Stimulated activated naive CD8-positive, alpha-beta T cell treated with anti-CD3 and anti-CD28 coated beads, Interleukin-15, amount 100 ng/mL, for 72 hours (primary cell): Measurements from ENCODE around the gene XRCC2.

Experiments used
- ATAC-seq: fragments of 150-1000 bp; cut with Tn5 transposase; 2 replicates; pipeline ENCODE4 v1.10.0; 2021; ENCODE audit warnings: mild to moderate bottlenecking, moderate library complexity
- DNase-seq, 2 donors: peaks; one replicate each; pipeline ENCODE4 v3.0.0; 2021 to 2022
- H3K27ac Mint-ChIP-seq, 2 donors: one replicate each; pipeline ENCODE4 v1.8.0; 2022; ENCODE audit warnings: mild to moderate bottlenecking in 2 of 2, mixed read lengths in 2 of 2, moderate library complexity in 2 of 2
- H3K27me3 Mint-ChIP-seq: one replicate; pipeline ENCODE4 v1.8.0; 2022; ENCODE audit warnings: mixed read lengths
- H3K4me1 Mint-ChIP-seq: one replicate; pipeline ENCODE4 v1.8.0; 2022; ENCODE audit warnings: mild to moderate bottlenecking, mixed read lengths
- H3K4me3 Mint-ChIP-seq, 2 donors: one replicate each; pipeline ENCODE4 v1.8.0; 2022; ENCODE audit warnings: mild to moderate bottlenecking in 2 of 2, mixed read lengths in 2 of 2, moderate library complexity in 1 of 2
- H3K9me3 Mint-ChIP-seq, 2 donors: one replicate each; pipeline ENCODE4 v1.8.0; 2022; ENCODE audit warnings: mixed read lengths in 2 of 2

The XRCC2 gene

DNA sequence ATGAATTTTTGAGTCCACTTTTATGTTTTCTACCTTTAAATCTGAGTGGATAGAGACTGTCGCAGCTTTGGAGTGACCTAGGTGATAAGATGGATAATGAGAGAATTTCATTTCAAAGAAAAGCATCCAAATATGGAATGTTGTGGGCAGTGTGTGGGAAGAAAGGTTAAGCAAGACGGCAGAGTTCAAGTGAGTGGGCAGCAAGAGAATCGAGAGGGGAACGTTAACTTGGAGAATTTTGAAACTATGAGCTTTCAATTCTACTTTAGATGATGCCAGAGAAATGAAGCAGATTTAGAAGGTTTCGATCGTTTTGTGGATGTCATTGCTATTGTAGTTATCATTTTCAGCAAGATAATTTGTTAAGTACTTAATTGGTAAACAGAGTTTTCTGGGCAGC, 73.0 kb downstream of the XRCC2 start:
- no peak for DNase-seq
- ATAC-seq = no peak
- no peaks in the 10 kb centered on the region for H3K27me3 Mint-ChIP-seq
- no peaks in the 10 kb centered on the region for H3K4me1 Mint-ChIP-seq
- H3K9me3 Mint-ChIP-seq = no peaks in the 10 kb centered on the region
- no peak overlapping the region for H3K4me3 Mint-ChIP-seq
- H3K27ac Mint-ChIP-seq = no peak overlapping the region

DNA sequence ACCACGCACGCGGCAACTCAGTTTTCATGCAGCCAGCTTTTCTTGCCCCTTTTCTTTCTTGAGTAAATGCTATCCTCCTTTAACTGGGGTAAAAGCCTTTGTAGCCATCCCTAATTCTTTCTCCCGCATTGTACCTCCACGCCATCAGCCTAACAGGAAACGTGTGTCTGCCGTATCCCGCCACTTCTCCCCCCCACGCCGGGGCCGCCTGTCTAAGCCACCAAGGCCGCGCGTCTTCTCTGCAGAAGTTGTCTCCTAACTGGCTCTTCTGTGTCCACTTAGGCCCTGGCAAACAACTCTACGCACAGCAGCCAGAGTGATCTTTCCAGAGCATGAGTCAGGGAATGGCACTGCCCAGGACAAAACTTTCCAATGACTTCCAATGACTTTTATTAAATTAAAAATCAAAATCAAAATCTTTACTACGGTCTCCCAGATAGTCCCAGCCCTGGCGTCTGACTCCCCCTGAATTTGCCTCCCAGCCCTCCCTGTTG, 74.6 kb downstream of the XRCC2 start:
- Mint-ChIP-seq H3K27ac (no peak overlapping the region), H3K4me1 (no peaks in the 10 kb centered on the region), H3K4me3 (no peak overlapping the region), H3K9me3 (no peaks in the 10 kb centered on the region), H3K27me3 (no peaks in the 10 kb centered on the region)
- ATAC-seq (no peak), DNase-seq (no peak)

- H3K4me3 Mint-ChIP-seq = no peak overlapping the region
Measured at GRCh38 chr7:152600266-152600665, 75.7 kb downstream of the XRCC2 start.

DNA sequence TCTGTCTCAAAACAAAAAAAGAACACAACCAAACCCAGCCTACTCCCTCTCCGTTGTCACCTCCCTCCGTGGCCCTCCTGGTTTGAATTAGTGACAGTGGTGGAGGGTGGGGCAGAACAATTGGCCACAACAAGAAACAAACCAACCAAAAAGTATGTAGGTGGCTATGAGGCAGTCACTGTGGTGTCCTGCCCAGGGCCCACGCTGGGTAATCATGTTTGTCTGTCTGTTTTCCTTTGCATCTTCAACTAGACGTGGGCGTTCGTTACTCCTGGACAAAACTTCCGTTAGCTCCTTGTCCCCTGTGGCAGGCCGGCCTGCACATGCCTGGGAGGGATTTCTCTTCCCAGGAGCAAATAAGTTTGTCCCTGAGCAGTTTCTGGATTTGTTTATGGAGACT, 78.4 kb downstream of the XRCC2 start:
- no peak overlapping the region for H3K4me3 Mint-ChIP-seq
- no peaks in the 10 kb centered on the region for H3K4me1 Mint-ChIP-seq
- no peaks in the 10 kb centered on the region for H3K9me3 Mint-ChIP-seq
- no peaks in the 10 kb centered on the region for H3K27me3 Mint-ChIP-seq
- no peak for ATAC-seq
- H3K27ac Mint-ChIP-seq = no peak overlapping the region
- no peak for DNase-seq

More at GRCh38 chr7:152600266-152600665, 75.7 kb downstream of the XRCC2 start:
- DNase-seq (no peak), ATAC-seq (no peak)
- Mint-ChIP-seq H3K27me3 (no peaks in the 10 kb centered on the region), H3K4me1 (no peaks in the 10 kb centered on the region), H3K9me3 (no peaks in the 10 kb centered on the region), H3K27ac (no peak overlapping the region)

GRCh38 chr7:152596824-152597223, 79.1 kb downstream of the XRCC2 start:
- no peaks in the 10 kb centered on the region for H3K4me1 Mint-ChIP-seq
- no peaks in the 10 kb centered on the region for H3K27me3 Mint-ChIP-seq
- no peak overlapping the region for H3K27ac Mint-ChIP-seq
- no peaks in the 10 kb centered on the region for H3K9me3 Mint-ChIP-seq
- H3K4me3 Mint-ChIP-seq = no peak overlapping the region
- DNase-seq = no peak
- no peak for ATAC-seq
